Measurements from ENCODE around the gene IRF6. TPM values are rescaled to one million over a fixed set of nuclear protein-coding genes. Genes with fewer than 3 reads are reported as not detected.
A peak's percentile ranks its signal among the peaks of the same experiment; 100 is the strongest.

IRF6 gene
- total RNA-seq, 2 experiments from 2014 or later: 0.16 to 0.21 TPM

DNA sequence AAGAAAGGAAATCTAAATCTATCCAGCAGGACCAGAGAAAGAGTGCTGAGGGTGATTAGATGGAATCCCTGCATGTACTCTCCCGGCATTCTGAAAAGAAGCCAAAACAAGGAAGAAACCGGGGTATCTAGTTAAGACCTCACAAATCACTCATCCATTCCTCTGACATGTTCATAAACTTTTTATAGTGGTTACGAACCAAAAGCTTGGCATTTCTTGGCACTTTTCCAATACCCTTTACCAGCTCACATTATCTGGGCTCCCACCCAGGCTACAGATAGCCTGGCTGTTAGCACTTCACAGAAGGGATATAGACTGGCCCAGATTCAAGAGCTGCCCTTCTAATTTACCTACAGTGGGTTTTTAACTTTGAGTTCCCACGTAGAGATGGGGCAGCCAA lies 19.8 kb downstream of the IRF6 start:
- Mint-ChIP-seq H3K27ac (no peak overlapping the region), H3K27me3 (ENCODE audit: low read depth) (no peaks in the 10 kb centered on the region), H3K4me1 (ENCODE audit: low read depth) (peaks cover 47% of the 10 kb centered on the region), H3K36me3 (ENCODE audit: low read depth) (peaks cover 26% of the 10 kb centered on the region), H3K4me3 (no peak overlapping the region), H3K9me3 (ENCODE audit: insufficient read depth) (no peaks in the 10 kb centered on the region)
- DNase-seq: no peak
- no peak for ATAC-seq
- POLR2A ChIA-PET: interaction anchor here (4.3 to 6.1 kb wide), 2 partner anchors 12 to 17 kb away, joined by 39 to 51 read pairs; no protein-coding TSS in a partner anchor
- CTCF ChIA-PET: interaction anchor here (5.4 kb wide), 1 partner anchor 39 kb away, joined by 42 read pairs; no protein-coding TSS in a partner anchor

- Mint-ChIP-seq H3K4me3 (no peak overlapping the region), H3K9me3 (ENCODE audit: insufficient read depth) (no peaks in the 10 kb centered on the region)
- CTCF ChIA-PET: interaction anchor here (1.2 to 5.4 kb wide), 2 partner anchors 39 to 219 kb away, joined by 4 to 42 read pairs; no protein-coding TSS in a partner anchor
Observed at GRCh38 chr1:209785592-209785991, 20.4 kb downstream of the IRF6 start.

DNA sequence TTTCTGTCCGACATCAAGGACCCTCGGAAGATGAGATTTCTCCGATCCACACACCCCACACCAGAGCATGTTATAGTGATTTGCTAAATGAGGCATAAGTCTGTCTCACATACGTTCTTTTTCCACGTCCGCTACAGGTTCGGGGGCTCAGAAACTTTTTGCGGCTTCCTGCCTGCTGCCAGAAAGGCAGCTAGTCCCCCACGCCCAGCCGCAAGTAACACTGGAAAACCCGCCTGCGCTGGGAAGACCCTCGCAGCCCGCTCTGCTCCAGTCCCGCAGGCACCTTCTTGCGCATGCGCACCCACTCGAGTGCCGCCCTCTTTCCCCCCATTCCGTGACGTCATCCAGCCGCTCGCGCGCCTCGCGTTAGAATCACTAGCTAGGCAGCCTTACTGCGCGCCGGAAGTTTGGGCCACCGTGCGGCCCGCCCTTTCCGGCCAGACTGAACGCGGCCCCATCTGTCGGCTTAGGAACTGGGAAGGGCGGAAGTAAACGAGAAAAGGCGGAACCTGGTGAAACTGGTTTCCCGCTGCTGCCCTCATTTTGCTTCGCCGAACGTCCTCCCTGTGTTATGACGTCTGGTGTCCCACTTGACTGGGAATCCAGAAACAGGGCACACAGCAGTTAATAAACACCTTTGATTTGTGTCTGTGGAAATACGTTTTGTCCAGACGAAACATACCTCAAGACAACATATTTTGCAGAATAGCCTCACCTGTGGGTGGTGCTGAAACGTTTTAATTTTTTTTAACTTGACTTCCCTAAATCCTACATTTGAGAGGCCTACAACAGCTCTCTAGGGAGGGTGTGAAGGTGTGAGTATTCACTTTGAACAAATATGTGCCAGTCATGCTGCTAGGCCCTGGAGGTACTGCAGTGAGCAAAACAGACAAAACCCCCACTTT lies 21.4 kb downstream of the IRF6 start, which contains the start of gene C1orf74:
Gene C1orf74, minus strand, starts transcription at position 295 of the 905 bp plus-strand sequence. CDS start 925 bp downstream, outside the sequence.
- H3K4me1 Mint-ChIP-seq (ENCODE audit: low read depth): peaks cover 50% of the 10 kb centered on the region
- DNase-seq (peak; percentile 99), ATAC-seq (peak; percentile 99)
- H3K36me3 Mint-ChIP-seq (ENCODE audit: low read depth): peaks cover 37% of the 10 kb centered on the region
- ChIA-PET CTCF (interaction anchor here (0.8 to 5.4 kb wide), 8 partner anchors 12 to 218 kb away, joined by 3 to 42 read pairs (median 6); partner anchors contain the start of genes TRAF3IP3 and UTP25), POLR2A (interaction anchor here (0.7 to 6.1 kb wide), 8 partner anchors 10 to 59 kb away, joined by 3 to 51 read pairs (median 6); partner anchors contain the start of gene UTP25)
- no peaks in the 10 kb centered on the region for H3K27me3 Mint-ChIP-seq (ENCODE audit: low read depth)
- peak within 1 kb of the TSS; percentile 99 for H3K27ac Mint-ChIP-seq
- H3K4me3 Mint-ChIP-seq: peak within 1 kb of the TSS; percentile 94
- no peaks in the 10 kb centered on the region for H3K9me3 Mint-ChIP-seq (ENCODE audit: insufficient read depth)

More at GRCh38 chr1:209785592-209785991, 20.4 kb downstream of the IRF6 start:
- DNase-seq (no peak), ATAC-seq (no peak)
- H3K4me1 Mint-ChIP-seq (ENCODE audit: low read depth): peaks cover 47% of the 10 kb centered on the region
- POLR2A ChIA-PET: interaction anchor here (4.3 to 6.1 kb wide), 2 partner anchors 11 to 17 kb away, joined by 39 to 51 read pairs; no protein-coding TSS in a partner anchor
- H3K36me3 Mint-ChIP-seq (ENCODE audit: low read depth): peaks cover 26% of the 10 kb centered on the region
- no peaks in the 10 kb centered on the region for H3K27me3 Mint-ChIP-seq (ENCODE audit: low read depth)
- H3K27ac Mint-ChIP-seq: peak overlapping the region; percentile 99

- CTCF ChIA-PET: interaction anchor here (1.4 to 5.4 kb wide), 4 partner anchors 16 to 44 kb away, joined by 5 to 42 read pairs (median 8); partner anchors contain the start of genes TRAF3IP3 and UTP25
- Mint-ChIP-seq H3K36me3 (ENCODE audit: low read depth) (peaks cover 48% of the 10 kb centered on the region), H3K4me3 (peak overlapping the region; percentile 94), H3K4me1 (ENCODE audit: low read depth) (peaks cover 45% of the 10 kb centered on the region), H3K27ac (peak overlapping the region; percentile 99), H3K27me3 (ENCODE audit: low read depth) (no peaks in the 10 kb centered on the region), H3K9me3 (ENCODE audit: insufficient read depth) (no peaks in the 10 kb centered on the region)
- DNase-seq: no peak
- POLR2A ChIA-PET: interaction anchor here (0.6 to 6.1 kb wide), 8 partner anchors 9 to 59 kb away, joined by 3 to 51 read pairs (median 6); partner anchors contain the start of gene TRAF3IP3
- ATAC-seq: no peak
Observed at GRCh38 chr1:209783386-209783785, 22.6 kb downstream of the IRF6 start.

DNA sequence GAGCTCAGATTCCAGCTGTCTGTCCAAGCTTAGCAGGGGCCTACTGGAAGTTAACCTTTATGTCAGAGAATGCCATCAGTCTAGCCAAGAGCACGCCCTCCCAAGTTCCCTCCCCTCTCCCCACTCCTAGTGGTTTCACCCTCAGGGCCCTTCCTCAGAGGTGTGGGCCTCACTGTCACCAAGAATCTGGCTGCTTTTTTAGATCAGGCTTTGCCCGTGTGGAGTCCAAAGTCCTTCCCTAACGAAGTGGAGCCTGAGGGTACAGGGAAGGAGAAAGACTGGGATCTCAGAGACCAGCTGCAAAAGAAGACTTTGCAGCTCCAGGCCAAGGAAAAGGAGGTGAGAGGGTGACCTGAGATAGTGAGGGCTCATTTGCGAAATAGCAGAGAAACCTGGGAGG lies 25.7 kb downstream of the IRF6 start:
- H3K27me3 Mint-ChIP-seq (ENCODE audit: low read depth): no peaks in the 10 kb centered on the region
- no peak overlapping the region for H3K4me3 Mint-ChIP-seq
- no peak for DNase-seq
- ChIA-PET POLR2A (interaction anchor here (1.0 to 4.5 kb wide), 4 partner anchors 8 to 28 kb away, joined by 3 to 38 read pairs (median 6); partner anchors contain the start of gene TRAF3IP3), CTCF (interaction anchor here (2.5 to 3.4 kb wide), 3 partner anchors 11 to 43 kb away, joined by 7 to 10 read pairs (median 10); no protein-coding TSS in a partner anchor)
- H3K4me1 Mint-ChIP-seq (ENCODE audit: low read depth): peaks cover 42% of the 10 kb centered on the region
- no peak for ATAC-seq
- H3K27ac Mint-ChIP-seq: peak overlapping the region; percentile 73
- H3K36me3 Mint-ChIP-seq (ENCODE audit: low read depth): peaks cover 76% of the 10 kb centered on the region
- H3K9me3 Mint-ChIP-seq (ENCODE audit: insufficient read depth): no peaks in the 10 kb centered on the region

- Mint-ChIP-seq H3K9me3 (ENCODE audit: insufficient read depth) (no peaks in the 10 kb centered on the region), H3K27me3 (ENCODE audit: low read depth) (no peaks in the 10 kb centered on the region), H3K4me3 (no peak overlapping the region), H3K4me1 (ENCODE audit: low read depth) (peaks cover 20% of the 10 kb centered on the region), H3K36me3 (ENCODE audit: low read depth) (peaks cover 79% of the 10 kb centered on the region), H3K27ac (peak overlapping the region; percentile 53)
- ATAC-seq (no peak), DNase-seq (no peak)
- ChIA-PET POLR2A (interaction anchor here (1.2 to 4.5 kb wide), 3 partner anchors 10 to 21 kb away, joined by 3 to 38 read pairs (median 6); partner anchors contain the start of gene TRAF3IP3), CTCF (interaction anchor here (2.5 to 3.4 kb wide), 3 partner anchors 8 to 45 kb away, joined by 7 to 10 read pairs (median 10); no protein-coding TSS in a partner anchor)
Observed at GRCh38 chr1:209778102-209778501, 27.8 kb downstream of the IRF6 start.

DNA sequence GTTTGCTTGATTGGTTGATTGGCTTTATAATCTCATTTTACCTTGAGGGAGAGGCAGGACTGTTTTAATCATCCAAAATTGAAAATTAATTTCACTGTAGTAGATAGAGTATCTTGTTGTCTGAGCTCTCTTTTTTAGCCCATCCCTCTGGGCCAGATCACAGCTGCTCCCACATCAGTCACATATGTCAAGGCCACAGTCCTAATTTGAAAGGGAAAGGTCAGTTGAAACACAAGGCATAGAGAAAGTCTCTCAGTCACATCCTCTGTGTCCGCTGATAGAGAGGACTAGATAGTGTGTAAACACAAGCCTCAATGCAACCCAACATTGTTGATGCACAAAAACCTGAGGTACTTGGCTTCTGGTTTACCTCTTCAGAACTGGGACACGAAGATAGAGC lies 28.4 kb downstream of the IRF6 start:
- DNase-seq (no peak), ATAC-seq (no peak)
- POLR2A ChIA-PET: interaction anchor here (1.2 to 4.5 kb wide), 2 partner anchors 10 to 20 kb away, joined by 3 to 38 read pairs; no protein-coding TSS in a partner anchor
- peak overlapping the region; percentile 41 for H3K27ac Mint-ChIP-seq
- H3K4me3 Mint-ChIP-seq: no peak overlapping the region
- peaks cover 75% of the 10 kb centered on the region for H3K36me3 Mint-ChIP-seq (ENCODE audit: low read depth)
- CTCF ChIA-PET: interaction anchor here (3.4 kb wide), 1 partner anchor 46 kb away, joined by 10 read pairs; no protein-coding TSS in a partner anchor
- H3K27me3 Mint-ChIP-seq (ENCODE audit: low read depth): no peaks in the 10 kb centered on the region
- peaks cover 15% of the 10 kb centered on the region for H3K4me1 Mint-ChIP-seq (ENCODE audit: low read depth)
- H3K9me3 Mint-ChIP-seq (ENCODE audit: insufficient read depth): no peaks in the 10 kb centered on the region

GRCh38 chr1:209775678-209776077 lies 30.3 kb downstream of the IRF6 start:
- DNase-seq: no peak
- Mint-ChIP-seq H3K9me3 (ENCODE audit: insufficient read depth) (no peaks in the 10 kb centered on the region), H3K36me3 (ENCODE audit: low read depth) (peaks cover 64% of the 10 kb centered on the region), H3K4me3 (no peak overlapping the region), H3K27me3 (ENCODE audit: low read depth) (no peaks in the 10 kb centered on the region), H3K27ac (peak overlapping the region; percentile 61), H3K4me1 (ENCODE audit: low read depth) (peaks cover 11% of the 10 kb centered on the region)
- ChIA-PET CTCF (interaction anchor here (1.7 to 2.9 kb wide), 3 partner anchors 20 to 47 kb away, joined by 9 to 19 read pairs (median 10); partner anchors contain the start of gene TRAF3IP3), POLR2A (interaction anchor here (1.0 to 5.0 kb wide), 4 partner anchors 9 to 19 kb away, joined by 3 to 39 read pairs (median 16); partner anchors contain the start of genes C1orf74 and TRAF3IP3)
- no peak for ATAC-seq

- Mint-ChIP-seq H3K36me3 (ENCODE audit: low read depth) (peaks cover 54% of the 10 kb centered on the region), H3K27me3 (ENCODE audit: low read depth) (no peaks in the 10 kb centered on the region), H3K27ac (peak overlapping the region; percentile 61), H3K4me1 (ENCODE audit: low read depth) (peaks cover 3% of the 10 kb centered on the region), H3K9me3 (ENCODE audit: insufficient read depth) (no peaks in the 10 kb centered on the region), H3K4me3 (no peak overlapping the region)
- ChIA-PET CTCF (interaction anchor here (1.1 to 2.9 kb wide), 5 partner anchors 13 to 53 kb away, joined by 3 to 19 read pairs (median 9); partner anchors contain the start of genes TRAF3IP3 and UTP25), POLR2A (interaction anchor here (0.5 to 5.0 kb wide), 8 partner anchors 8 to 57 kb away, joined by 3 to 39 read pairs (median 4); partner anchors contain the start of genes C1orf74 and TRAF3IP3)
- DNase-seq: no peak
- ATAC-seq: no peak
Observed at GRCh38 chr1:209774592-209774991, 31.4 kb downstream of the IRF6 start.

- H3K4me1 Mint-ChIP-seq (ENCODE audit: low read depth): peaks cover 16% of the 10 kb centered on the region
- POLR2A ChIA-PET: interaction anchor here (0.6 to 5.0 kb wide), 4 partner anchors 8 to 19 kb away, joined by 3 to 39 read pairs (median 3); partner anchors contain the start of gene C1orf74
- no peaks in the 10 kb centered on the region for H3K9me3 Mint-ChIP-seq (ENCODE audit: insufficient read depth)
- ATAC-seq: no peak
- no peak for DNase-seq
- no peak overlapping the region for H3K27ac Mint-ChIP-seq
- no peak overlapping the region for H3K4me3 Mint-ChIP-seq
- CTCF ChIA-PET: interaction anchor here (0.6 to 1.8 kb wide), 6 partner anchors 12 to 56 kb away, joined by 3 to 7 read pairs (median 5); partner anchors contain the start of genes C1orf74, TRAF3IP3 and UTP25
- H3K27me3 Mint-ChIP-seq (ENCODE audit: low read depth): no peaks in the 10 kb centered on the region
- peaks cover 33% of the 10 kb centered on the region for H3K36me3 Mint-ChIP-seq (ENCODE audit: low read depth)
Observed at GRCh38 chr1:209772126-209772525, 33.8 kb downstream of the IRF6 start.

All from activated CD8-positive, alpha-beta T cell treated with anti-CD3 and anti-CD28 coated beads, Interleukin-2, amount 10 ng/mL, durations not matched to agents 7 days and 5 days (primary cell).